Panc1 (cell line): ENCODE measurements around the gene CC2D1B. TPM values are rescaled to one million over a fixed set of nuclear protein-coding genes. Genes with fewer than 3 reads are reported as not detected.

Experiments used
- ATAC-seq: fragments of 200-7000 bp; cut with Tn5 transposase; 2 replicates; pipeline ENCODE4 v1.9.1; 2020; ENCODE audit warnings: mild to moderate bottlenecking, moderate library complexity
- BruUV-seq: library from RNA; stranded (reverse); fragments of 400-500 nt; replicated peaks from 2 replicates; lab custom pipeline; 2021; lab: Mats Ljungman, UMichigan
- CTCF ChIA-PET: fragments of 300-600 bp; sonication (Branson Sonifier 250); formaldehyde crosslinking; loops from one replicate; lab custom pipeline; 2022; ENCODE audit warnings: antibody characterized with exemption; lab: Charles Lee
- POLR2A ChIA-PET: fragments of 300-600 bp; sonication (Branson Sonifier 250); formaldehyde crosslinking; loops from one replicate; lab custom pipeline; 2022; ENCODE audit warnings: antibody characterized with exemption; lab: Charles Lee
- DNase-seq: peaks from one replicate; pipeline ENCODE4 v3.0.0-alpha.2; 2010; ENCODE audit warnings: low read depth, low spot score
- H3K27ac ChIP-seq: 2 replicates; pipeline ENCODE4 v1.5.1; 2011; ENCODE audit warnings: mild to moderate bottlenecking, low read length, inconsistent platforms
- H3K27me3 ChIP-seq: fragments of 200-500 bp; sonication (Bioruptor generic); 2 replicates; pipeline ENCODE4 v1.6.0; 2014; ENCODE audit warnings: low read length, inconsistent platforms; ENCODE audit not compliant: control insufficient read depth, insufficient read depth
- H3K36me3 ChIP-seq: fragments of 200-500 bp; sonication (Bioruptor generic); 2 replicates; pipeline ENCODE4 v1.5.1; 2014; ENCODE audit warnings: inconsistent platforms, mild to moderate bottlenecking, low read length, moderate library complexity; ENCODE audit not compliant: control insufficient read depth, insufficient read depth
- H3K4me1 ChIP-seq: 2 replicates; pipeline ENCODE4 v1.5.1; 2011; ENCODE audit warnings: inconsistent platforms, mild to moderate bottlenecking, low read length, moderate library complexity; ENCODE audit not compliant: control insufficient read depth, insufficient read depth
- H3K4me3 ChIP-seq, 2 experiments: 2 replicates each; pipeline ENCODE4 v1.5.1; 2011 to 2012; ENCODE audit warnings: low read depth in 2 of 2, low read length in 2 of 2, mild to moderate bottlenecking in 2 of 2, inconsistent platforms in 1 of 2, moderate library complexity in 1 of 2
- H3K9me3 ChIP-seq: fragments of 200-500 bp; sonication (Bioruptor generic); 2 replicates; pipeline ENCODE4 v1.5.1; 2014; ENCODE audit warnings: low read depth, mild to moderate bottlenecking, inconsistent platforms, low read length, moderate library complexity; ENCODE audit not compliant: control insufficient read depth, insufficient read depth
- POLR2AphosphoS5 ChIP-seq: IDR thresholded peaks from 2 replicates; pipeline ENCODE4 v1.6.1; 2012; ENCODE audit warnings: mild to moderate bottlenecking, low read depth, low read length, moderate library complexity
- SIN3A ChIP-seq: IDR thresholded peaks from 2 replicates; pipeline ENCODE4 v1.6.1; 2012; ENCODE audit warnings: low read depth, mild to moderate bottlenecking, low read length, moderate library complexity, borderline replicate concordance; ENCODE audit not compliant: insufficient read depth
- TCF7L2 ChIP-seq: IDR thresholded peaks from 2 replicates; pipeline ENCODE4 v1.6.1; 2011; ENCODE audit warnings: mild to moderate bottlenecking, low read depth, low read length, inconsistent platforms
- in situ Hi-C: cut with HindIII; loops from 2 replicates; pipeline ENCODE4 v1.10.0; 2016; ENCODE audit warnings: low sequenced_read_pairs, low pct_unique_long_range_greater_than_20kb
- intact Hi-C: fragments of 100-400 bp; cut with micrococcal nuclease; formaldehyde crosslinking; loops from one replicate; pipeline ENCODE4 v1.10.0; 2022; ENCODE audit not compliant: unreplicated experiment
- total RNA-seq: library from RNA; stranded (reverse); gene quantifications from one replicate; pipeline ENCODE4 v1.2.1, GENCODE V29; 2021; ENCODE audit not compliant: unreplicated experiment
- TF ChIP-seq, protein P1 (sequence below): fragments of 450-650 bp; IDR thresholded peaks from 2 replicates; pipeline ENCODE4 v1.5.1; 2017; ENCODE audit warnings: mild to moderate bottlenecking
- TF ChIP-seq, protein P2 (sequence below), 2 experiments: IDR thresholded peaks; 2 replicates each; pipeline ENCODE4 v1.6.1; 2011 to 2012; ENCODE audit warnings: low read depth in 2 of 2, control low read depth in 1 of 2, low read length in 1 of 2, mild to moderate bottlenecking in 1 of 2, moderate library complexity in 1 of 2; ENCODE audit not compliant: insufficient read depth in 1 of 2

Gene CC2D1B
- total RNA-seq, 1 experiment from 2014 or later: 52.5 TPM

DNA sequence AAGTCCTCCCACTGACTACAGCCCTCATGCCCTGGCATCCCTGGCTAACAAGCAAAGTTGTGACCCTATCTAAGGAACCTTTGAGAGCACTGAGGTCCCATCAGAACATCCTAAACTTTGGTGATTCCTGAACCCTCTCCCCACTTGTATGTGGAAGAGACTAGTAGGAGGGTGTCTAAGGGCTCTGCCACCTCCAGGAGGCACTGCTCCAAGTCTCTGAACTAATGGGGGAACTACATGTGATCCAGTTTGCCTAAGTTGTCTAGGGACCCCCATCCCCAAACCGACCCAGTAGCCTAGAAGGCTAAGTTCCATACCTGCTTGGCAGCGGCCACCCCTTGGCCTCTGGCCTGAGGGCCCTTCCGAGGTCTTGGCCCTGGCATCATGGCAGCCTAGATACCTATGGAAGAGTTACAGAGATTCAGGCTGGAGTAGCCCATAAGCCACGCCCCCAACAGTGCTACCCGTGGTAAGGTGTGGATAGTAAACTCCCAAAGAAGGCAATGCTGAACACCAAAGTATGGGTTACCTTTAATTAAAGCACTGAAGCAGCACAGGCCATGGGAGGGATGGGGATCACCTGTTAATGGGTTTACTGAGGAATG lies 1.7 kb downstream of the CC2D1B start:
- Histone ChIP-seq H3K27me3 (no peaks in the 10 kb centered on the region), H3K27ac (peak overlapping the region; percentile 93), H3K36me3 (peaks cover 15% of the 10 kb centered on the region), H3K4me3 (peak overlapping the region; percentile 74 to 92), H3K4me1 (peaks cover 18% of the 10 kb centered on the region), H3K9me3 (no peaks in the 10 kb centered on the region)
- DNase-seq (no peak), ATAC-seq (no peak)
- TF ChIP-seq POLR2AphosphoS5 (no peak), SIN3A (no peak)
- POLR2A ChIA-PET: interaction anchor here (0.7 kb wide), 1 partner anchor 359 kb away, joined by 6 read pairs; no protein-coding TSS in a partner anchor
- TSS peak; percentile 73 for BruUV-seq
- in situ Hi-C loops: no loop called here
- CTCF ChIA-PET: no interaction called here
- intact Hi-C loops: no loop called here

DNA sequence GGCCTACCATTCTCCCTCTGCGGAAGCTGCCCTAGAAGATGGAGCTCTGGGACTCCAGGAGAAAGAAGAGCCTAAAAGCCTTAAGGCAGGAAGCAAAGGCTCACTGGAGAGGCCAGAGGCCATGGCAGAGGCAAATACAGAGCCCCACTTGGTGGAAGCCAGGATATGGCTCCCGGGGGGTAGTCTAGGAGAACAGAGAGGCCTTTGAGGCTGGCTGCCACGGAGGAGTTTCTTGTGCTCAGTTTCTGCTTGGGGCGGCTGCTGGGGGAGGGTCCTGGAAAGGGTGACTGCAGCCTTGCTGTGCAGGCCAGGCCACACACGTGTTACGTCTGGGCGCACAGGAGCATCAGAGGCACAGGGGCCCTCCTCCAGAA lies 5.4 kb downstream of the CC2D1B start:
- BruUV-seq: no TSS peak
- in situ Hi-C loops (no loop called here), intact Hi-C loops (no loop called here)
- Histone ChIP-seq H3K4me1 (peaks cover 6% of the 10 kb centered on the region; the same call in 1 of the 2 replicates), H3K9me3 (no peaks in the 10 kb centered on the region), H3K27me3 (no peaks in the 10 kb centered on the region), H3K36me3 (peaks cover 23% of the 10 kb centered on the region), H3K27ac (no peak overlapping the region), H3K4me3 (no peak overlapping the region)
- POLR2A ChIA-PET: no interaction called here
- ATAC-seq (no peak), DNase-seq (no peak)
- TF ChIP-seq, protein P1, sequence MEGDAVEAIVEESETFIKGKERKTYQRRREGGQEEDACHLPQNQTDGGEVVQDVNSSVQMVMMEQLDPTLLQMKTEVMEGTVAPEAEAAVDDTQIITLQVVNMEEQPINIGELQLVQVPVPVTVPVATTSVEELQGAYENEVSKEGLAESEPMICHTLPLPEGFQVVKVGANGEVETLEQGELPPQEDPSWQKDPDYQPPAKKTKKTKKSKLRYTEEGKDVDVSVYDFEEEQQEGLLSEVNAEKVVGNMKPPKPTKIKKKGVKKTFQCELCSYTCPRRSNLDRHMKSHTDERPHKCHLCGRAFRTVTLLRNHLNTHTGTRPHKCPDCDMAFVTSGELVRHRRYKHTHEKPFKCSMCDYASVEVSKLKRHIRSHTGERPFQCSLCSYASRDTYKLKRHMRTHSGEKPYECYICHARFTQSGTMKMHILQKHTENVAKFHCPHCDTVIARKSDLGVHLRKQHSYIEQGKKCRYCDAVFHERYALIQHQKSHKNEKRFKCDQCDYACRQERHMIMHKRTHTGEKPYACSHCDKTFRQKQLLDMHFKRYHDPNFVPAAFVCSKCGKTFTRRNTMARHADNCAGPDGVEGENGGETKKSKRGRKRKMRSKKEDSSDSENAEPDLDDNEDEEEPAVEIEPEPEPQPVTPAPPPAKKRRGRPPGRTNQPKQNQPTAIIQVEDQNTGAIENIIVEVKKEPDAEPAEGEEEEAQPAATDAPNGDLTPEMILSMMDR: no peak
- TF ChIP-seq, protein P2, sequence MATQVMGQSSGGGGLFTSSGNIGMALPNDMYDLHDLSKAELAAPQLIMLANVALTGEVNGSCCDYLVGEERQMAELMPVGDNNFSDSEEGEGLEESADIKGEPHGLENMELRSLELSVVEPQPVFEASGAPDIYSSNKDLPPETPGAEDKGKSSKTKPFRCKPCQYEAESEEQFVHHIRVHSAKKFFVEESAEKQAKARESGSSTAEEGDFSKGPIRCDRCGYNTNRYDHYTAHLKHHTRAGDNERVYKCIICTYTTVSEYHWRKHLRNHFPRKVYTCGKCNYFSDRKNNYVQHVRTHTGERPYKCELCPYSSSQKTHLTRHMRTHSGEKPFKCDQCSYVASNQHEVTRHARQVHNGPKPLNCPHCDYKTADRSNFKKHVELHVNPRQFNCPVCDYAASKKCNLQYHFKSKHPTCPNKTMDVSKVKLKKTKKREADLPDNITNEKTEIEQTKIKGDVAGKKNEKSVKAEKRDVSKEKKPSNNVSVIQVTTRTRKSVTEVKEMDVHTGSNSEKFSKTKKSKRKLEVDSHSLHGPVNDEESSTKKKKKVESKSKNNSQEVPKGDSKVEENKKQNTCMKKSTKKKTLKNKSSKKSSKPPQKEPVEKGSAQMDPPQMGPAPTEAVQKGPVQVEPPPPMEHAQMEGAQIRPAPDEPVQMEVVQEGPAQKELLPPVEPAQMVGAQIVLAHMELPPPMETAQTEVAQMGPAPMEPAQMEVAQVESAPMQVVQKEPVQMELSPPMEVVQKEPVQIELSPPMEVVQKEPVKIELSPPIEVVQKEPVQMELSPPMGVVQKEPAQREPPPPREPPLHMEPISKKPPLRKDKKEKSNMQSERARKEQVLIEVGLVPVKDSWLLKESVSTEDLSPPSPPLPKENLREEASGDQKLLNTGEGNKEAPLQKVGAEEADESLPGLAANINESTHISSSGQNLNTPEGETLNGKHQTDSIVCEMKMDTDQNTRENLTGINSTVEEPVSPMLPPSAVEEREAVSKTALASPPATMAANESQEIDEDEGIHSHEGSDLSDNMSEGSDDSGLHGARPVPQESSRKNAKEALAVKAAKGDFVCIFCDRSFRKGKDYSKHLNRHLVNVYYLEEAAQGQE (IDR thresholded peaks at IDR 0.05; ENCODE audit: insufficient read depth in 1 of 2, low read depth in 2 of 2, low read length in 1 of 2): no peak
- TF ChIP-seq POLR2AphosphoS5 (no peak), SIN3A (no peak), TCF7L2 (no peak)
- CTCF ChIA-PET: no interaction called here
